H54 (cell line): ENCODE data around the gene HIVEP3.
"Not testable (repeated sequence)": the region's sequence is repeated elsewhere in the genome, so short reads cannot be mapped to it uniquely, and the experiment has no call there.

Source experiments
- DNase-seq: peaks from one replicate; pipeline ENCODE4 v3.0.0; 2011; ENCODE audit warnings: low spot score, mixed read lengths; ENCODE audit not compliant: insufficient read length
- FAIRE-seq: peaks from 3 replicates; lab custom pipeline; 2011; peaks lifted over from hg19 to GRCh38; lab: Jason Lieb, UNC
- POLR2A ChIP-seq: IDR thresholded peaks from 2 replicates; pipeline ENCODE4 v1.6.1; 2011; ENCODE audit warnings: low read depth, mild to moderate bottlenecking, low read length

HIVEP3 gene

GRCh38 chr1:41918450-41919043, at the start of gene HIVEP3:
HIVEP3 (minus strand) TSS chr1:41918922.
- FAIRE-seq = no peak
- peak; percentile 54 for DNase-seq

GRCh38 chr1:41964400-41964799, 45.7 kb upstream of the HIVEP3 start:
- DNase-seq (no peak), FAIRE-seq (no peak)
- no peak for TF ChIP-seq POLR2A

More at GRCh38 chr1:41918450-41919043, at the start of gene HIVEP3:
- no peak for TF ChIP-seq POLR2A

DNA sequence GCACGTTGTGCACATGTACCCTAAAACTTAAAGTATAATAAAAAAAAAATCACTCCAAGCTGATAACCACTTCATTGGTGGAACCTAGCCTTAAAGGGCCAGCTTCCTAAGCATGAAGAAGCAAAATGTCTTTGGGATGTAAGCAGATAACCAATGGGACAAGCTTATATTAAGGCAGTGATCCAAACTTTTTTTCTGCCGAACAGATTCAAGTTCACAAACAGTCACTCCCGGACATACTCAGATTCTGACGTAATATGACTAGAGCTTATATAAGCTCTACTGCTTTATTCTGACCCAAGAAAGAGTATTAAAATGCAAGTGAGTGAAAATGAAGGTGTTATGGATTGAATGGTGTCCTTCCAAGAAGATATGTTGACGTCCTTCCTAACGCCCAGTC, 44.9 kb upstream of the HIVEP3 start:
- no peak for TF ChIP-seq POLR2A

DNA sequence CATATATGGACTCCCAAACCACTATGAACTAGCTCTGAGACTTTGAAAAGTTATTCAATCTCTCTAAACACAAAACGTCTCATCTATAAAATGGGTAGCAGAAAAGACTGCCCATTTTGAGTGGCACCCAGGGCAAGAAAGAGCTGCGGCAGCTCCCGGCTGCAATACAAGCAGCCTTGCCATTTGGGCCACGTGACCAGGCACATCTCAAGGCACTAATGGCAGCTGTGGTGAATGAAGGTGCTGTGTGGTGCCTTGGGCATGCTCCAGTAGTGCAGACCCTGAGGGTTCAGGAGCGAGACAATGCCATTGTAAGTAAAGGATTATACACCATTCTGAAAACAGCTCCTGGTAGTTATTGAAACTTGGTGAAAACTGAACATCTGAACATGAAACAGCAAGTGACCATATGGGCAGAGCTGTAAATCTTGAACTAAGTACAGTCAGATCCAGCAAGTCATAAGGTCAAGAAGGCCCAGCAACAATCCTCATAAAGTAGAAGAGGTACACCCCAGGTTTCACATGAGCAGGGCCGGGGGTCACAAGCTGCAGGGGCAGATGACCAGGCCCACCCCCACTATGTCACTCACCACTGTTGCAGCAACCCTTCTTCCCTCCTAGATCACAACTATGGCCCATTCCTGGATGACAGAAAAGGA, 39.4 kb upstream of the HIVEP3 start:
- no peak for FAIRE-seq
- DNase-seq = no peak
- no peak for TF ChIP-seq POLR2A

More for the DNA sequence above, 44.9 kb upstream of the HIVEP3 start:
- no peak for FAIRE-seq
- no peak for DNase-seq

GRCh38 chr1:41957568-41957967, 38.8 kb upstream of the HIVEP3 start:
- no peak for TF ChIP-seq POLR2A
- FAIRE-seq = peak; percentile 74
- DNase-seq = peak; percentile 52

- TF ChIP-seq POLR2A = no peak
- peak; percentile 84 for FAIRE-seq
- peak; percentile 56 for DNase-seq
Observed at GRCh38 chr1:41955461-41956159, 36.9 kb upstream of the HIVEP3 start.

- no peak for TF ChIP-seq POLR2A
Observed at GRCh38 chr1:41954533-41954944, 35.8 kb upstream of the HIVEP3 start.

DNA sequence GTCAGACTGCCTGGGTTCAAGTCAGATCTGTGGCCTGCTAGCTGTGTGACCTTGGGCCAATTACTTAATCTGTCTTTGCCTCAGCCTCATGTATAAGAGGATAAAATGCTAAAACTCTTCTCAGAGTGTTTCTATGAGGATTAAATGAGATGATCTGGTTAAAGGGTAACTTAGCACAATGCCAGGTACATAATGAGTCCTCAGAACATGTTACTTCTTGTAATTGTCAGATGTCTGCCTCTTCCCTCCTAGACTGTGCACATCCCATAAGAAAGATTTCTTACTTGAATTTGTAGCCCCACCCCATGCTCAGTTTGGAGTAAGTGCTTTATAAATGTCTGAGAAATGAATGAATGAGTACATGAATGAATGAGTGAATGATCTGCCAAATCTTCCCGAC, 34.6 kb upstream of the HIVEP3 start:
- no peak for TF ChIP-seq POLR2A
- DNase-seq = no peak
- FAIRE-seq = no peak

More at GRCh38 chr1:41954533-41954944, 35.8 kb upstream of the HIVEP3 start:
- FAIRE-seq = peak; percentile 75
- peak; percentile 45 for DNase-seq

GRCh38 chr1:41952208-41952607, 33.5 kb upstream of the HIVEP3 start:
- DNase-seq (no peak), FAIRE-seq (no peak)
- no peak for TF ChIP-seq POLR2A

GRCh38 chr1:41951492-41951891, 32.8 kb upstream of the HIVEP3 start:
- DNase-seq, FAIRE-seq: not testable (repeated sequence)

DNA sequence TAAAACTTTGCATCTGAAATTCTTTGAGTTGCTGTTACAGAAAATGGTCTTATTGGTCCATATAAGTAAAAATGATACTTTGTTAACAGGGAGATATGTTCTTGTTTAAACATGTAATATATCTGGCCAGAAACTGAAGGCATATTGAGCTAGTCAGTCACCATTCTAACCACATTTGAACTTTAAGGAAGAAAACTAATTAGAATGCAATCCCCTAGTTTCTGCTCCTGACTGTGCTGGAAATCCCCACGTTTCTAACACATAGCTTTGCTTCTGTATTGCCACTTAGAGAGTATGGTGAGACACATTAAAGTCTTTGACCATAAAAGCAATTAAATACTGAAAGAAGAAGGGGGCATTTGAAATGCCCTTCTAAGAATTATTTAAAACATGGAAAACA, 32.1 kb upstream of the HIVEP3 start:
- TF ChIP-seq POLR2A = no peak
- no peak for DNase-seq
- FAIRE-seq = no peak

DNA sequence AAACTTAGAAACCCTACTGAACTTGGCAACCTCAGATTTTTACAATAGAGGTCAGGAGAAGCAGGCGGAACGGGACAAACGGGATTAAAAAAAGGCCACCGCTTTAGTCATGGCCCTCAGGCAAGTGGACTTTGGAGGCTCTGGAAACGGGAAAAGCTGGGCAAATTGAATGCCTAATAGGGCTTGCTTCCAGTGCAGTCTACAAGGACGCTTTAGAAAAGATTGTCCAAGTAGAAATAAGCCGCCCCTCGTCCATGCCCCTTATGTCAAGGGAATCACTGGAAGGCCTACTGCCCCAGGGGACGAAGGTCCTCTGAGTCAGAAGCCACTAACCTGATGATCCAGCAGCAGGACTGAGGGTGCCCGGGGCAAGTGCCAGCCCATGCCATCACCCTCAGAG, 27.2 kb upstream of the HIVEP3 start:
- FAIRE-seq, DNase-seq: not testable (repeated sequence)

- FAIRE-seq = no peak
- TF ChIP-seq POLR2A = no peak
- DNase-seq = no peak
Observed at GRCh38 chr1:41943717-41944116, 25.0 kb upstream of the HIVEP3 start.

DNA sequence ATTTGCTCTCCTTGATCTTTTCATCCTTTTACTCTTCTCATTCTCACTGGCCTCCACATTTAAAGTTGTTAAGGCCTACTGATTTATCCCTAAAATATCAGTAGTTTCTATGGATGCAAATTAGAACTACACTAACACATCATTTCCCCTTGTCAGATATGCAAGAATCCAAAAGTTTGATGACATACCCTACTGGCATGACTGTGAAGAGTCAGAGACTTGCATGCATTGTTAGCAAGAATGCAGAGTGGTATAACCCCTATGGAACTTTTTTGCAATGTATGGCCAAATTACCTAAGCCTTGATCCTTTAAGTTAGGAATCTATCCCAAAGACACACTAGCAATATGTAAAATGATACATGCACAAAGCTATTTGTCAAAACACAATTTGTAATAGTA, 23.6 kb upstream of the HIVEP3 start:
- no peak for TF ChIP-seq POLR2A
- no peak for FAIRE-seq
- DNase-seq = no peak
